K562 (cell line): ENCODE results near the gene ZBTB18.

Experiments used
- RCOR1 ChIP-seq, 2 experiments: IDR thresholded peaks; 2 replicates each; pipeline ENCODE4 v1.6.1; 2012; ENCODE audit warnings: low read depth in 2 of 2, low read length in 2 of 2, borderline replicate concordance in 1 of 2, improper control_type of control experiment in 1 of 2
- SAFB2 ChIP-seq: fragments of 200-400 bp; formaldehyde crosslinking; IDR thresholded peaks from 2 replicates; pipeline ENCODE4 v1.6.1; 2018; ENCODE audit warnings: borderline replicate concordance, low read length, low read depth, moderate library complexity; ENCODE audit not compliant: severe bottlenecking
- SMAD1 ChIP-seq: fragments of 150-350 bp; IDR thresholded peaks from 2 replicates; pipeline ENCODE4 v1.6.1; 2014; ENCODE audit warnings: low read length, low read depth; ENCODE audit not compliant: partially characterized antibody

GRCh38 chr1:244090645-244091044 is 39.6 kb downstream of the ZBTB18 start:
- TF ChIP-seq SAFB2 (no peak), SMAD1 (no peak), RCOR1 (IDR thresholded peaks at IDR 0.05; ENCODE audit: borderline replicate concordance in 1 of 2, low read depth in 2 of 2, low read length in 2 of 2) (no peak)
